Stimulated activated CD8-positive, alpha-beta memory T cell treated with anti-CD3 and anti-CD28 coated beads, Interleukin-15, amount 100 ng/mL, for 48 hours (primary cell): Measurements from ENCODE around the gene GIT1.

Source experiments
- DNase-seq, 2 donors: peaks; one replicate each; pipeline ENCODE4 v3.0.0-alpha.2; 2020; ENCODE audit warnings: low read depth in 2 of 2

The GIT1 gene

DNA sequence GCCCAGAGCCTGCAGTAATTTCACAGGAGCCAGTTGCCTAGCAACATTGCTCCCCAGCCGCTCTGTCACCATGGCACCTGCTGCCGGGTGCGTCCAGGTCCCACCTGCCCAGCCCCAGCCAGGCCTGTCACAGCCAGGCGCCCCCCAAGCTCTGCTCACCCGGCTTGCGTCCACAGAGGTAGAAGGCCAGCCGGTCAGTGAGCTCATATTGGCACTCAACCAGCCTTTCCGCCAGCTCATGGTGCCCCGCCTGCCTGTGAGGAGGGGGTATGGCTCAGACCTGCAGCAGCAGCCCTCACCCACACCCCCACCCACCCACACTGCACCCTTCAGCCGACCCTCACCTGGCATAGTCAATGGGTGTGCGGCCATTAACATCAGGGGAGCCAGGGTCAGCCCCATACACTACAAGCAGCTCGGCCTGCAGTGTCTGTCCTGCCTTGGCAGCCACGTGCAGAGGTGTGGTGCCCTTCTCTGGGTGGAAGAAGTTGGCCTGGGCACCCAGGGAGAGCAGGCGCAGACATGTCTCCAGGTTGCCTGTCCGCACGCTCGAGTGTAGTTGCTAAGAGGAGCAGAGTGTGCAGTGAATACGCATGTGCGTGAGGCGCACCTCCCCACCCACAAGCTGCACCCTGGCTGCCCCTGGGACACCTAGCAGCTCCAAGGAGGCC is 7.7 kb downstream of the GIT1 start:
- DNase-seq = no peak

DNA sequence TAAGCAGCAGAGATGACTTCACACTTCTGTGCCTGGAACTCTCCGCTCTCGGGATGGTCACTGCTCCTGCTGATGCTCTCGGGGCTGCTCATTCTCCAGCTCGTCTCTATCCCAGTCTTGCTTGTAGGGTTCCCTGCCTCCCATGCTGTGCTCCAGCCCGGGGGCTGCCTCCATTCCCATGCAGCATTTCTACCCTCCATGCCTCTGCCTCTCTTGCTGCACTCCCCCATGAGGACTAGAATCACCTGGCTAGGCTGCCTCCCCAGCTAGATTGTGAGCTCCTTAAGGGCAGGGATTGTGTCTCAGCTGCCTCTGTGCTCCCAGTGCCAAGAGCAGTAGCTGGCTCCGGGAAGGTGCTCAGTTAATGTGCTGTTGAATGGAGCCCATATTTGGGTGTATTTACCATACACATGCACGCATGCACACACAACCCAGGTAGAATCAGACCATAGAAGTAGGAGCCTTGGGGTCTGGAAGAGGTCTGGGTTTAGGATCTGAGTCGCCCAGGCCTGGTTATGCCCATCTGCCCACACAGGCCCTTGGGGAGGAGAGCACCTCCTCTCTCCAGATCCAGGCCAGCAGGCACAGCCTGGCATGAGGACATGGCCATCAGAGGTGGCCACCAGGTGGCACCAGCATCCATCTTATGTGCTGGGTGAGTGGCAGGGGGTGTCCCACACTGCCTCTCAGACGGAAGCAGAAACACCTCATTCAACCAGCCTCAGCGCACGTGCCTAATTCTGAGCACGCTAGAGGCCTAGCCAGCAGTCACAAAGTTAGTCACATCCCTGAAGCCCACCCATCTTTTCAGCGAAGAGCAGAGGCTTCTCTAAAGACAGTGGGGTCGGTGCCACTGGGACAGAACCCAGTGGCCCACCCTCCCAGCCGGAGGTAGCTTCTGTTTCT is 9.3 kb downstream of the GIT1 start:
- peak; percentile 80 to 81 for DNase-seq

DNA sequence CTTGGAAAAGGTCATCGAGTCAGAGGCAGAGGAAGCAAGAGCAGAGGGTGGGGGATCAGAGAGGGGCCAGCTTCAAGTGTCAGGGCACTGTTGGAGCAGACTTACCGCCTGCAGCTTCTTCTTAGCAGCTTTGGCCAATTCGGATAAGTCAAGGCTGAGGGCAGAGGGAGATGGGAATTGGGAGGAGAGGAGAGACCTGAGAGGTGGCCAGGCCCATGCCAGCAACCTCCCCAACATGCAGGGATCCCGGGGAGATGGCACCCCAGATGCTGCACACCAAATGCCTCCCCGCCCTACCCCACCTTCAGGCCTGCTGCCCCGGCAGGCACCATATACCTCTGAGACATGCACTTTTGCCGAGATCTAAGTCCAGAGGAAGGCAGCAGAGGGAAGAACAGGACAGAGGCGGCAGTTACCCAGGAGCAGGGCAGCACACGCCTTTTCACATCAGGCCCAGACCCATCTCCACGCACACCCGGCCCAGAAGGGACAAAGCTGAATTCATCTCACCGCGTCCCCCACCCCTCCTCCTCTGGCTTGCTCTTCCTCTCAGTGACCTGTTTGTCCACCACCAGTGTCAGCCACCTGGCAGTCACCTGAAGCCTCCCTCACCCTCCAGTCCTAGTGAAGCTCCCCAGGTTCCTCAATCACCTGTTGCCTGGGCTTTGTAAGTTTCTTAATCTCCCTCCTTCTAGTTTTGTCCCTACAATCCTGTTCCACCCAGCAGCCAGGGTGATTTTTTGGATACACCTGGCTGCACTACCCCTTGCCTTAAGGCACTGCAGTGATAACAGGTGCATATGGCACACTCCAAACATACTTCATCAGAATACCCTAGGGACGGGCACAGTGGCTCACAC is 10.6 kb downstream of the GIT1 start:
- no peak for DNase-seq

- no peak for DNase-seq
Measured at GRCh38 chr17:29577385-29578211, 11.8 kb downstream of the GIT1 start.

DNA sequence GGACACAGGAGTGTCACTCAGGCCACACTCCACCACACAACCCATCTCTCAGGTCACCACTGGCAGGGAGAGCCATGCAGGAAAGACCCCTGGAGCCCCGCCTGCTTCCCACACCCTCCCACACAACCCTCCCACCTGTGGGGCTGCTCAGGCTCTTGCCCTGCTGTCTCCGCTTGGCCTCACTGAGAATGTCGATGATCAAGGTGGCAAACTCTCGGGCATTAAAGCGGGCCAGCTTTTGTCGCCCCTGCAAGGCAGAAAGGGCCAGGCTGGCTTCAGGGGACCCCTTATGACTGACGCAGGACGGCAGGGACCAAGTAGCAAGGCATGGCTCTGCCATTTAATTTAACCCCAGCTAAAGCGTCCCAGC is 12.5 kb downstream of the GIT1 start:
- DNase-seq = no peak

- no peak for DNase-seq
Measured at GRCh38 chr17:29576214-29577000, 13.0 kb downstream of the GIT1 start.

- no peak for DNase-seq
Measured at GRCh38 chr17:29575511-29576213, 13.8 kb downstream of the GIT1 start.

DNA sequence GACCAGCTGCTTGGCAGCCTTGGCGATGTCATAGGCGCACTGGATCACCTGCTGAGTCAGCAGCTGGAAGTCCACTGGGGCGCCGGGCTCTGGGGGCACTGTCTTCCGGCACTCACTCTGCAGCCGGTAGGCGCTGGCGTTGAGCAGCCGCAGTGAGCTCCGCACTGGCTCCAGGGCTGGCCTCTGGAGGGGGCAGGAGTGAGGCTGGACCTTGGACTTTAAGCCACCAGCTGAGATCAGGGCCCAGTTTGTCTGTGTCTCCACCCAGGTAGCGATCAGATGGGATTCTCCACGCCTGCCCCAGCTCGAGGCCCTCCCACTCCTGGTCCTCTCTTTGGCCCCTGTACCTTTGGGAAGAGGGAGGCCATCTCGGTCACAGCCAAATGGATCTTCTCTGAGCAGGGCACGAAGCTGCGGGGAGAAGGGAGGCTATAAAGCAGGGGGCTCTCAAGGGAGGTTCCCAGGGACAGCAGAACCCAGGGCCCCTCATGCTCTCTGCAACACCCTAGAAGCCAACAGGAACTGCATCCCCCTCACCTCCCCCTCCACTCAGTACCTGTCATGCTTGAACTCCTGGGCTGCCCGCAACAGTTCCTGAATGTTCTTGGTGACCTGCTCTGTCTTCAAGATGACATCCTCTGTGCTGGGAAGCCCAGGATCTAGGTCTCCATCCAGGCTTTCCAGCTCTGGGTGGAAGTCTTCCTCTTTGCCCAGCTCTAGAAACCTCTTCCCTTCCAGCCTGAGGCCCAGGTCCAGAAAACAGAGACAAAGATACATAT is 14.5 kb downstream of the GIT1 start:
- DNase-seq = no peak

GRCh38 chr17:29573871-29574731 is 15.3 kb downstream of the GIT1 start:
- DNase-seq = no peak

- no peak for DNase-seq
Measured at GRCh38 chr17:29573558-29573869, 15.9 kb downstream of the GIT1 start.

DNA sequence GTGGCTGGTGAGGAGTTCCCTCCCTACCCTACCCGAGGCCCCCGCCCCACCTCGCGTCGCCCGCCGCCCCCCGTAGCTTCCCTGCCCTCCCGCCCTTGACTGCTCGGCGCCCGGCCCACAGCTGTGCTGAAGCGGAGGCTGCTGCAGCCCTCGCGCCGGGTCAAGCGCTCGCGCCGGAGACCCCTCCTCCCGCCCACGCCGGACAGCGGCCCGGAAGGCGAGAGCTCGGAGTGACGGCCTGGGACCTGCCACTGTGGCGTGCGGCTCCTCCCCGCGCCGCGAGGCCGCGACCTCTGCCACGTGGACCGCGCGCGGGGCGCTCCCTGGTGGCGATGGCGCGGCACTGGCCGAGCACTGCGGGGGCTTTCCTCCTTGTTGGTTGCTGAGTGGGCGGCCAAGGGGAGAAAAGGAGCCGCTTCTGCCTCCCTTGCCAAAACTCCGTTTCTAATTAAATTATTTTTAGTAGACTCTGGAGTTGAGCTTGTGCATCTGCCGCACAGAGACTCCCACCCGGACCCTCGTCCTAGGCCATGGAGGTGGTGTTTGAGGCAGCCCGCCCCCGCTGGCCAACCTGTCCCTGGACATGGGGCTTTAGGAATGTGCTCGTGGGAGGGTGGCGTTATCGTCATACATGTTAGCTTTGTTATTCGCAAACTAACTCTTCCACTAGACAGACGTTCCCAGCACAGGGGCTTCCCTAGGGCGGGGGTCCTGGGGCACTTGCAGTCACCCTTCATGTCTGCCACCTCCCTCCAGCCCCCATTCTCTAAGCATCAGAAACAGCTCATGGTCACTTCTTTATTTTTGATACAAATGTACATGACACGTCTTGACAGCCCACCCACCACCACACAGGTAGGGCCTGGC is 16.5 kb downstream of the GIT1 start:
- peak in 1 of 2 donors; percentile 61 for DNase-seq

- DNase-seq = no peak
Measured at GRCh38 chr17:29571883-29572681, 17.4 kb downstream of the GIT1 start.

DNA sequence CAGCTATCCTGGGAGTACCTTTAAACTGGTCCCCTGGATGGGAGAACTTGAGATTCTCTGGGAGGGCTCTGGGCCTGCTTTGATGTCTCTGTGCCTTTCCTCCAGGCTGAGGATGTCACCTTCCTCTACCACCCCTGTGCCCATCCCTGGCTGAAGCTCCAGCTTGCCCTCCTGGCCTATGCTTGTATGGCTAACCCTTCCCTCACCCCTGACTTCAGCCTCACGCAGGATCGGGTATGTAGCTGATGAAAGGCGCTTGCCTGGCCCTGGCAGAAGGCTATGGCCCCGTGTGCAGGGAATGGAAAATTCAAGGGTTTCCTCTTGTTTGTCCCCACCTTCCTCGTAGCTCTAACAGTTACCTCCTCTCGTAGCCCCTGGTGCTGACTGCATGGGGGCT is 18.0 kb downstream of the GIT1 start:
- DNase-seq = no peak

GRCh38 chr17:29570521-29570920 is 18.9 kb downstream of the GIT1 start:
- no peak for DNase-seq

DNA sequence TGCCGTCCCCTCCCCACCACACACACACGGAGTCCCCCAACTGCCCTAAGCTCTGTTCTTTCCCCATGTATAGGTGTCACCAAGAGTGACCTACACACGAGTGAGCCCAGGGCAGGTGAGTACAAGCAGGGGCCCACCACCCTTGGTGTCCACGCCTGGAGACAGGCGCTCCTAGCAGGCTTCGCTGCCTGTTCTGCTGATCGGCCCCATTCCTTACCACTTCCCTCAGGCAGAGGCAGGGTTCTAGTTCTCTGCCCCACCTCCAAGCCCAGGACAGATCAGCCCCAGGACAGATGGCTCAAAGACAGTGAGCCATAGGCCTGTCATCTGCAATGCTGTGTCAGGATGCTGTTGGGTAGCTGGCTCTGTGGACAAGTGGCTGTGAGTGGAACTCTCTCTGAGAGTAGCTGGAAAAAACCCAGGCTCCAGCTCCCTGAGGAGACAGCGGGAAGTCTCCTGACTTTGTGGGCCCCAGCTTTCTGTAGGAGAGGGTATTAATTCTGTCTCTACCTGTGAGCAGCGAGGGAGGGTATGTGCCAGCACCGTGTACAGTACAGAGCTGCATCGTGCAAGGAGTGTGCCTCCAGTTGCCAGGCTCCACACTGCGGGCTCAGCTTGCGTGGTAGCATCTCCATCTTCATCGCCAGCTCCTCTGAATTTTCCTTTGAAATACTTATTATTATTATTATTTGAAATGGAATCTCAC is 20.1 kb downstream of the GIT1 start:
- no peak for DNase-seq
